MM.1S (cell line): Measurements from ENCODE around the gene SH3RF1.
"Not testable (repeated sequence)": the region's sequence is repeated elsewhere in the genome, so short reads cannot be mapped to it uniquely, and the experiment has no call there.

Experiments
- DNase-seq: peaks from one replicate; pipeline ENCODE4 v3.0.0-alpha.2; 2015
- H2AFZ ChIP-seq: fragments of 300-600 bp; sonication (generic); 2 replicates; pipeline ENCODE4 v1.6.0; 2016; ENCODE audit warnings: antibody characterized with exemption, low read length
- H3F3A ChIP-seq: fragments of 300-600 bp; sonication (generic); 2 replicates; pipeline ENCODE4 v1.6.1; 2016; ENCODE audit warnings: mild to moderate bottlenecking, antibody characterized with exemption, low read length, moderate library complexity, mixed read lengths; ENCODE audit not compliant: insufficient read depth
- H3K27ac ChIP-seq: fragments of 300-600 bp; sonication (generic); 2 replicates; pipeline ENCODE4 v1.5.1; 2016; ENCODE audit warnings: mild to moderate bottlenecking, low read length
- H3K27me3 ChIP-seq: fragments of 300-600 bp; sonication (generic); replicated peaks from 2 replicates; pipeline ENCODE4 v1.6.0; 2016; ENCODE audit warnings: low read length; ENCODE audit not compliant: insufficient read depth
- H3K36me3 ChIP-seq: fragments of 300-600 bp; sonication (generic); replicated peaks from 2 replicates; pipeline ENCODE4 v1.6.1; 2016; ENCODE audit warnings: mild to moderate bottlenecking, low read length, mixed read lengths; ENCODE audit not compliant: insufficient read depth
- H3K4me1 ChIP-seq: fragments of 300-600 bp; sonication (generic); 2 replicates; pipeline ENCODE4 v1.6.1; 2016; ENCODE audit warnings: low read length, mixed read lengths
- H3K4me2 ChIP-seq: fragments of 300-600 bp; sonication (generic); 2 replicates; pipeline ENCODE4 v1.6.0; 2016; ENCODE audit warnings: low read depth, low read length
- H3K4me3 ChIP-seq: fragments of 300-600 bp; sonication (generic); 2 replicates; pipeline ENCODE4 v1.5.1; 2016; ENCODE audit warnings: low read length, mixed read lengths
- H3K79me2 ChIP-seq: fragments of 300-600 bp; sonication (generic); 2 replicates; pipeline ENCODE4 v1.6.1; 2016; ENCODE audit warnings: mixed run types, low read length, mixed read lengths
- H3K9ac ChIP-seq: fragments of 300-600 bp; sonication (generic); 2 replicates; pipeline ENCODE4 v1.6.1; 2016; ENCODE audit warnings: low read length, mixed read lengths
- H3K9me2 ChIP-seq: fragments of 300-600 bp; sonication (generic); replicated peaks from 2 replicates; pipeline ENCODE4 v1.6.1; 2016; ENCODE audit warnings: mild to moderate bottlenecking, low read length, mixed read lengths; ENCODE audit not compliant: insufficient read depth
- H3K9me3 ChIP-seq: fragments of 300-600 bp; sonication (generic); replicated peaks from 2 replicates; pipeline ENCODE4 v1.6.1; 2016; ENCODE audit warnings: mild to moderate bottlenecking, low read length, mixed read lengths; ENCODE audit not compliant: insufficient read depth
- H4K20me1 ChIP-seq: fragments of 300-600 bp; sonication (generic); 2 replicates; pipeline ENCODE4 v1.6.1; 2016; ENCODE audit warnings: mild to moderate bottlenecking, low read length, moderate library complexity, mixed read lengths; ENCODE audit not compliant: insufficient read depth
- EZH2 ChIP-seq: fragments of 300-600 bp; sonication (generic); optimal IDR thresholded peaks from 2 replicates; pipeline ENCODE3; 2017; ENCODE audit warnings: low read depth, mild to moderate bottlenecking, antibody characterized with exemption, low read length, mixed read lengths
- EZH2phosphoT487 ChIP-seq: fragments of 300-600 bp; sonication (generic); IDR thresholded peaks from 2 replicates; pipeline ENCODE4 v1.6.1; 2018; ENCODE audit warnings: antibody characterized with exemption, low read length
- TF ChIP-seq, protein P1 (sequence below): fragments of 300-600 bp; sonication (generic); IDR thresholded peaks from 2 replicates; pipeline ENCODE4 v1.5.1; 2016; ENCODE audit warnings: antibody characterized with exemption, low read length, mixed read lengths

The SH3RF1 gene

DNA sequence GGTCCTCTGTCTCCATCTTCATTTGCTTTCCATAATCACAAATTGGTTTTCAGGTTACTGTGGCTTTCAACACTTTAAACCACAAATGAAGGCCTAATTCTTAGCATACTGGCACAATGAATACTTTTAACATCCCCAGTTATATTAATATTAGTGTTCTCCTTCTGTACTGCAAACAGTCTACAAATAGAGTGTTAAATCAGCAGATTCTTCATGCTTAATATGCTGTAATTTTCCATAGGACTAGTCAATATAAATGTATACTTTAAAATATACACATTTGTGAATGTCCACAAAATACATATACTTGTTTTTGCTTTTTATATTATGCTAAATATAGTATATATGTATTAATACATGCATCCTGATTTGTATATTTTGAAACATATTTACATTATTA is 72.6 kb downstream of the SH3RF1 start:
- H3F3A ChIP-seq = no peaks in the 10 kb centered on the region
- DNase-seq = no peak
- no peaks in the 10 kb centered on the region for H3K4me1 ChIP-seq
- no peaks in the 10 kb centered on the region for H3K27me3 ChIP-seq
- H3K79me2 ChIP-seq = no peaks in the 10 kb centered on the region
- H3K9me2 ChIP-seq = no peaks in the 10 kb centered on the region
- no peak overlapping the region for H3K4me2 ChIP-seq
- H3K9me3 ChIP-seq = no peaks in the 10 kb centered on the region
- H3K9ac ChIP-seq = no peak overlapping the region
- no peak overlapping the region for H3K4me3 ChIP-seq
- H4K20me1 ChIP-seq = no peaks in the 10 kb centered on the region
- no peak overlapping the region for H2AFZ ChIP-seq
- TF ChIP-seq EZH2 (no peak), EZH2phosphoT487 (no peak)
- TF ChIP-seq, protein P1, sequence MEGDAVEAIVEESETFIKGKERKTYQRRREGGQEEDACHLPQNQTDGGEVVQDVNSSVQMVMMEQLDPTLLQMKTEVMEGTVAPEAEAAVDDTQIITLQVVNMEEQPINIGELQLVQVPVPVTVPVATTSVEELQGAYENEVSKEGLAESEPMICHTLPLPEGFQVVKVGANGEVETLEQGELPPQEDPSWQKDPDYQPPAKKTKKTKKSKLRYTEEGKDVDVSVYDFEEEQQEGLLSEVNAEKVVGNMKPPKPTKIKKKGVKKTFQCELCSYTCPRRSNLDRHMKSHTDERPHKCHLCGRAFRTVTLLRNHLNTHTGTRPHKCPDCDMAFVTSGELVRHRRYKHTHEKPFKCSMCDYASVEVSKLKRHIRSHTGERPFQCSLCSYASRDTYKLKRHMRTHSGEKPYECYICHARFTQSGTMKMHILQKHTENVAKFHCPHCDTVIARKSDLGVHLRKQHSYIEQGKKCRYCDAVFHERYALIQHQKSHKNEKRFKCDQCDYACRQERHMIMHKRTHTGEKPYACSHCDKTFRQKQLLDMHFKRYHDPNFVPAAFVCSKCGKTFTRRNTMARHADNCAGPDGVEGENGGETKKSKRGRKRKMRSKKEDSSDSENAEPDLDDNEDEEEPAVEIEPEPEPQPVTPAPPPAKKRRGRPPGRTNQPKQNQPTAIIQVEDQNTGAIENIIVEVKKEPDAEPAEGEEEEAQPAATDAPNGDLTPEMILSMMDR = no peak
- H3K36me3 ChIP-seq = no peaks in the 10 kb centered on the region
- H3K27ac ChIP-seq = no peak overlapping the region

- not testable (repeated sequence) for H2AFZ ChIP-seq, H3K27me3 ChIP-seq, H3K36me3 ChIP-seq, H3K9ac ChIP-seq, H3K4me2 ChIP-seq, H3K27ac ChIP-seq, H3F3A ChIP-seq, H3K79me2 ChIP-seq, DNase-seq, H3K9me2 ChIP-seq, H4K20me1 ChIP-seq, H3K9me3 ChIP-seq, H3K4me1 ChIP-seq, H3K4me3 ChIP-seq
These were observed 73.5 kb downstream of the SH3RF1 start for GRCh38 chr4:169197206-169197605.

DNA sequence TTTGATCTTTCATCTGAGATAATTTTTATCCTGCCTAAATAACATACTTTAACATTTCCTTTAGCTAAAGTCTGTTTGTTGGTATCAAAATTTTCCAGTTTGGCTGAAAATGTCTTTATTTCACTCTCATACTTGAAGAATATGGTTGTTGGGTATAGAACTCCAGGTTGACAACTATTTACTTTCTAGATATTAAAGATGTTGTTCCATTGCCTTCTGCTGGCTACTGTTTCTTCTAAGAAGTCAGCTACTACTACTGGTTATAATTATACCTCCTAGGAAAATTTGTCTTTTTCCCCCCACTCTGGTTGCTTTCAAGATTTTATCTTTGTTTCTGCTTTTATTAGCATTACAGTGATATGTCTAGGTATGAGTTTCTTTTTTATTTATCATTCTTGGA is 75.7 kb downstream of the SH3RF1 start:
- DNase-seq = no peak
- Histone ChIP-seq H3K4me2 (no peak overlapping the region), H3K9me3 (no peaks in the 10 kb centered on the region), H3K27me3 (no peaks in the 10 kb centered on the region), H2AFZ (no peak overlapping the region), H3K36me3 (no peaks in the 10 kb centered on the region), H3K27ac (no peak overlapping the region), H3F3A (no peaks in the 10 kb centered on the region), H3K9ac (no peak overlapping the region), H3K4me3 (no peak overlapping the region), H3K9me2 (no peaks in the 10 kb centered on the region), H3K4me1 (no peaks in the 10 kb centered on the region), H4K20me1 (no peaks in the 10 kb centered on the region), H3K79me2 (no peaks in the 10 kb centered on the region)
- TF ChIP-seq EZH2phosphoT487 (no peak), EZH2 (no peak)
- TF ChIP-seq, protein P1 = no peak

DNA sequence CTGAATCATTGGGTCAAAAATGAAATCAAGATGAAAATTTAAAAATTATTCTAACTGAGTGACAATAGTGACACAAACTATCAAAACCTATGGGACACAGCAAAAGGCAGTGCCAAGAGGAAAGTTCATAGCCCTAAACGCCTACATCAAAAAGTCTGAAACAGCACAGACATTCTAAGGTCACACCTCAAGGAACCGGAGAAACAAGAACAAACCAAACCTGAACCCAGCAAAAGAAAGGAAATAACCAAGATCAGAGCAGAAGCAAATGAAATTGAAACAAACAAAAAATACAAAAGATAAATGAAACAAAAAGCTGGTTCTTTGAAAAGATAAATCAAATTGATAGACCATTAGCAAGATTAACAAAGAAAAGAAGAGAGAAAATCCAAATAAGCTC is 80.8 kb downstream of the SH3RF1 start:
- not testable (repeated sequence) for DNase-seq, H3K9me3 ChIP-seq, H3F3A ChIP-seq

More for the DNA sequence above, 80.8 kb downstream of the SH3RF1 start:
- H3K79me2 ChIP-seq, H3K4me1 ChIP-seq, H3K27me3 ChIP-seq, H3K27ac ChIP-seq, H3K9me2 ChIP-seq, H2AFZ ChIP-seq, H3K4me2 ChIP-seq, H3K4me3 ChIP-seq, H4K20me1 ChIP-seq, H3K36me3 ChIP-seq, H3K9ac ChIP-seq: not testable (repeated sequence)
